ENCODE results near the gene RARG. TPM values are rescaled to one million over a fixed set of nuclear protein-coding genes. Genes with fewer than 3 reads are reported as not detected.
A peak's percentile ranks its signal among the peaks of the same experiment; 100 is the strongest.

RARG gene
- total RNA-seq, 1 experiment from 2014 or later = 11.8 TPM

GRCh38 chr12:53224061-53224896 lies 7.7 kb downstream of the RARG start:
- H3K4me3 ChIP-seq (ENCODE audit: low read depth, low read length) = no peak overlapping the region
- CTCF ChIA-PET = interaction anchor here (0.7 kb wide), 1 partner anchor 68 kb away, joined by 3 read pairs; no protein-coding TSS in a partner anchor
- no peaks in the 10 kb centered on the region for H3K27me3 ChIP-seq (replicated peaks; ENCODE audit: control insufficient read depth, insufficient read depth, low read length)
- peak; percentile 61 to 76 for DNase-seq
- H3K36me3 ChIP-seq (ENCODE audit: control insufficient read depth, insufficient read depth, low read length) = no peaks in the 10 kb centered on the region
- TF ChIP-seq CTCF (IDR thresholded peaks at IDR 0.05; ENCODE audit: insufficient read depth in 1 of 2, low read depth in 1 of 2, low read length in 1 of 2, severe bottlenecking in 1 of 2, unreplicated experiment in 1 of 2) = peak; percentile 13 to 45
- H3K9me3 ChIP-seq = no peaks in the 10 kb centered on the region
- BruUV-seq (replicated peaks) = no TSS peak
- Mint-ChIP-seq H3K36me3 (ENCODE audit: insufficient read depth, unreplicated experiment) (peaks cover 10% of the 10 kb centered on the region), H3K27me3 (ENCODE audit: insufficient read depth, unreplicated experiment) (no peaks in the 10 kb centered on the region), H3K4me1 (ENCODE audit: low read depth, unreplicated experiment) (peaks cover 39% of the 10 kb centered on the region), H3K27ac (ENCODE audit: unreplicated experiment) (no peak overlapping the region), H3K9me3 (ENCODE audit: unreplicated experiment) (no peaks in the 10 kb centered on the region), H3K4me3 (ENCODE audit: unreplicated experiment) (no peak overlapping the region)
- intact Hi-C loops (cut with micrococcal nuclease; ENCODE audit: unreplicated experiment) = loop anchor here (5.0 kb wide), 1 partner anchor 158 kb away; the partner anchor contains the start of gene SP1
- POLR2A ChIA-PET = no interaction called here
- H3K4me1 ChIP-seq = peaks cover 19% of the 10 kb centered on the region

GRCh38 chr12:53223389-53224060 lies 8.5 kb downstream of the RARG start:
- Histone ChIP-seq H3K4me3 (ENCODE audit: low read depth, low read length) (no peak overlapping the region), H3K9me3 (no peaks in the 10 kb centered on the region), H3K27me3 (replicated peaks; ENCODE audit: control insufficient read depth, insufficient read depth, low read length) (no peaks in the 10 kb centered on the region), H3K4me1 (peaks cover 18% of the 10 kb centered on the region), H3K36me3 (ENCODE audit: control insufficient read depth, insufficient read depth, low read length) (no peaks in the 10 kb centered on the region)
- intact Hi-C loops (cut with micrococcal nuclease; ENCODE audit: unreplicated experiment) = loop anchor here (5.0 kb wide), 1 partner anchor 159 kb away; the partner anchor contains the start of gene SP1
- Mint-ChIP-seq H3K9me3 (ENCODE audit: unreplicated experiment) (no peaks in the 10 kb centered on the region), H3K36me3 (ENCODE audit: insufficient read depth, unreplicated experiment) (peaks cover 10% of the 10 kb centered on the region), H3K4me3 (ENCODE audit: unreplicated experiment) (no peak overlapping the region), H3K27me3 (ENCODE audit: insufficient read depth, unreplicated experiment) (no peaks in the 10 kb centered on the region), H3K27ac (ENCODE audit: unreplicated experiment) (no peak overlapping the region), H3K4me1 (ENCODE audit: low read depth, unreplicated experiment) (peaks cover 39% of the 10 kb centered on the region)
- ChIA-PET POLR2A (interaction anchor here (0.6 kb wide), 1 partner anchor 41 kb away, joined by 5 read pairs; no protein-coding TSS in a partner anchor), CTCF (no interaction called here)
- no TSS peak for BruUV-seq (replicated peaks)
- no peak for TF ChIP-seq CTCF (IDR thresholded peaks at IDR 0.05; ENCODE audit: insufficient read depth in 1 of 2, low read depth in 1 of 2, low read length in 1 of 2, severe bottlenecking in 1 of 2, unreplicated experiment in 1 of 2)
- DNase-seq = no peak

- no peaks in the 10 kb centered on the region for H3K27me3 ChIP-seq (replicated peaks; ENCODE audit: control insufficient read depth, insufficient read depth, low read length)
- no TSS peak for BruUV-seq (replicated peaks)
- H3K36me3 ChIP-seq (ENCODE audit: control insufficient read depth, insufficient read depth, low read length) = no peaks in the 10 kb centered on the region
- no peaks in the 10 kb centered on the region for H3K9me3 Mint-ChIP-seq (ENCODE audit: unreplicated experiment)
- H3K4me1 Mint-ChIP-seq (ENCODE audit: low read depth, unreplicated experiment) = peaks cover 39% of the 10 kb centered on the region
- H3K4me1 ChIP-seq = peaks cover 18% of the 10 kb centered on the region
- ChIA-PET CTCF (no interaction called here), POLR2A (no interaction called here)
- H3K36me3 Mint-ChIP-seq (ENCODE audit: insufficient read depth, unreplicated experiment) = peaks cover 10% of the 10 kb centered on the region
- no peaks in the 10 kb centered on the region for H3K27me3 Mint-ChIP-seq (ENCODE audit: insufficient read depth, unreplicated experiment)
- no peak overlapping the region for H3K4me3 ChIP-seq (ENCODE audit: low read depth, low read length)
- intact Hi-C loops (cut with micrococcal nuclease; ENCODE audit: unreplicated experiment) = loop anchor here (5.0 kb wide), 1 partner anchor 159 kb away; the partner anchor contains the start of gene SP1
- H3K9me3 ChIP-seq = no peaks in the 10 kb centered on the region
- no peak for TF ChIP-seq CTCF (IDR thresholded peaks at IDR 0.05; ENCODE audit: insufficient read depth in 1 of 2, low read depth in 1 of 2, low read length in 1 of 2, severe bottlenecking in 1 of 2, unreplicated experiment in 1 of 2)
- no peak overlapping the region for H3K27ac Mint-ChIP-seq (ENCODE audit: unreplicated experiment)
- peak overlapping the region; percentile 97 for H3K4me3 Mint-ChIP-seq (ENCODE audit: unreplicated experiment)
- no peak for DNase-seq
These were observed 9.2 kb downstream of the RARG start for GRCh38 chr12:53222806-53223261.
